K562 (cell line): ENCODE results near the gene DST. TPM values are rescaled to one million over a fixed set of nuclear protein-coding genes. Genes with fewer than 3 reads are reported as not detected.

ENCODE experiments used
- ATAC-seq: fragments of 200-7000 bp; cut with Tn5 transposase; 3 replicates; pipeline ENCODE4 v1.9.1; 2020; ENCODE audit warnings: moderate library complexity
- BruUV-seq: library from RNA; stranded (reverse); fragments of 400-500 nt; replicated peaks from 2 replicates; lab custom pipeline; 2021; lab: Mats Ljungman, UMichigan
- CTCF ChIA-PET: fragments of 300-600 bp; formaldehyde crosslinking; extraction: SDS; loops from one replicate; lab custom pipeline; 2021; ENCODE audit warnings: low intra/inter-chr PET ratio; lab: Yijun Ruan, JAX
- POLR2A ChIA-PET: fragments of 300-600, 350-650 bp; sonication (Branson Sonifier 250); formaldehyde crosslinking; extraction: SDS; loops from one replicate; lab custom pipeline; 2021; ENCODE audit warnings: antibody characterized with exemption, inconsistent platforms; lab: Yijun Ruan, JAX
- DNase-seq, 4 experiments: peaks; one replicate each; pipeline versions ENCODE4 v3.0.0 to v3.0.0-alpha.2; 2011 to 2018; ENCODE audit warnings: low spot score in 3 of 4, mixed read lengths in 3 of 4; ENCODE audit errors: extremely low read depth in 1 of 4
- FAIRE-seq: peaks from 2 replicates; lab custom pipeline; 2011; peaks lifted over from hg19 to GRCh38; lab: Jason Lieb, UNC
- H2AFZ ChIP-seq: 2 replicates; pipeline ENCODE4 v1.6.0; 2011; ENCODE audit warnings: low read depth, low read length, control low read depth, inconsistent platforms
- H3K27ac ChIP-seq: fragments of 200-600 bp; 3 replicates; pipeline ENCODE4 v1.8.0; 2011; ENCODE audit warnings: low read depth, mild to moderate bottlenecking, control low read depth, inconsistent platforms, low read length, moderate library complexity, mixed read lengths; ENCODE audit errors: extremely low read depth
- H3K27me3 ChIP-seq, 2 experiments: fragments of 300-600 bp in 1 of 2; 2 replicates in 1 of 2; 3 replicates in 1 of 2; pipeline versions ENCODE4 v1.6.0 to v1.8.0; 2011; ENCODE audit warnings: inconsistent platforms in 2 of 2, low read length in 2 of 2, mild to moderate bottlenecking in 1 of 2, mixed read lengths in 1 of 2, moderate library complexity in 1 of 2; ENCODE audit not compliant: control insufficient read depth in 2 of 2, insufficient read depth in 2 of 2
- H3K36me3 ChIP-seq: fragments of 300-600 bp; 3 replicates; pipeline ENCODE4 v1.8.0; 2011; ENCODE audit warnings: mild to moderate bottlenecking, low read length, inconsistent platforms; ENCODE audit not compliant: control insufficient read depth, insufficient read depth
- H3K4me1 ChIP-seq, 2 experiments: fragments of 200-600 bp in 1 of 2; replicated peaks in 1 of 2; 2 replicates in 1 of 2; 3 replicates in 1 of 2; pipeline versions ENCODE4 v1.5.1 to v1.8.0; 2011; ENCODE audit warnings: inconsistent platforms in 2 of 2, low read length in 2 of 2, mild to moderate bottlenecking in 1 of 2, mixed read lengths in 1 of 2, moderate library complexity in 1 of 2; ENCODE audit not compliant: control insufficient read depth in 2 of 2, insufficient read depth in 2 of 2
- H3K4me2 ChIP-seq: 2 replicates; pipeline ENCODE4 v1.6.1; 2011; ENCODE audit warnings: low read length, control low read depth, inconsistent platforms, mixed read lengths; ENCODE audit not compliant: insufficient read depth
- H3K4me3 ChIP-seq: fragments of 200-600 bp; sonication (generic), shearing (Covaris generic); 2 replicates; pipeline ENCODE4 v1.5.1; 2016; ENCODE audit warnings: control low read depth, inconsistent platforms
- H3K79me2 ChIP-seq: fragments of 200-600 bp; 3 replicates; pipeline ENCODE4 v1.8.0; 2011; ENCODE audit warnings: low read length, inconsistent platforms; ENCODE audit not compliant: control insufficient read depth, insufficient read depth
- H3K9ac ChIP-seq, 2 experiments: 2 replicates each; pipeline versions ENCODE4 v1.6.0 to v1.6.1; 2011; ENCODE audit warnings: low read depth in 2 of 2, low read length in 2 of 2, control low read depth in 1 of 2, inconsistent platforms in 1 of 2, mild to moderate bottlenecking in 1 of 2, mixed read lengths in 1 of 2; ENCODE audit not compliant: insufficient read depth in 1 of 2
- H3K9me1 ChIP-seq: one replicate; pipeline ENCODE4 v1.6.0; 2011; ENCODE audit warnings: inconsistent platforms, mild to moderate bottlenecking, low read length, moderate library complexity; ENCODE audit not compliant: control insufficient read depth, insufficient read depth
- H3K9me3 ChIP-seq: replicated peaks from 2 replicates; pipeline ENCODE4 v1.5.1; 2011; ENCODE audit warnings: low read depth, low read length, inconsistent platforms; ENCODE audit not compliant: control insufficient read depth, insufficient read depth
- H4K20me1 ChIP-seq: replicated peaks from 2 replicates; pipeline ENCODE4 v1.6.1; 2011; ENCODE audit warnings: low read length, inconsistent platforms, mixed read lengths; ENCODE audit not compliant: control insufficient read depth, insufficient read depth
- BCOR ChIP-seq: fragments of 450-650 bp; IDR thresholded peaks from 2 replicates; pipeline ENCODE4 v1.6.1; 2016
- EHMT2 ChIP-seq: fragments of 450-650 bp; IDR thresholded peaks from 2 replicates; pipeline ENCODE4 v1.6.1; 2018; ENCODE audit warnings: antibody characterized with exemption
- FOXA3 ChIP-seq, 2 experiments: fragments of 450-650 bp in 1 of 2; sonication (generic) in 1 of 2; formaldehyde crosslinking; IDR thresholded peaks in 1 of 2; conservative IDR thresholded peaks in 1 of 2; 2 replicates each; pipeline versions ENCODE4 v1.4.0 to v1.8.0; 2020 to 2022; ENCODE audit warnings: mild to moderate bottlenecking in 2 of 2, missing genetic modification reagents in 1 of 2
- FOXJ2 ChIP-seq: fragments of 200-800 bp; sonication (Bioruptor generic); IDR thresholded peaks from 2 replicates; pipeline ENCODE4 v1.6.1; 2016; ENCODE audit warnings: missing genetic modification characterization, missing compliant biosample characterization
- FOXK1 ChIP-seq: sonication (generic); formaldehyde crosslinking; IDR thresholded peaks from 2 replicates; pipeline ENCODE4 v1.8.0; 2022; ENCODE audit warnings: missing genetic modification reagents, mild to moderate bottlenecking, borderline replicate concordance
- NR2F6 ChIP-seq: fragments of 450-650 bp; formaldehyde crosslinking; IDR thresholded peaks from 2 replicates; pipeline ENCODE4 v1.4.0; 2020; ENCODE audit warnings: mild to moderate bottlenecking
- PTRF ChIP-seq: fragments of 450-650 bp; IDR thresholded peaks from 2 replicates; pipeline ENCODE4 v1.6.1; 2016; ENCODE audit warnings: mild to moderate bottlenecking, missing genetic modification characterization, missing compliant biosample characterization
- RFX7 ChIP-seq: fragments of 250-450 bp; sonication (Bioruptor Pico); IDR thresholded peaks from 2 replicates; pipeline ENCODE4 v1.5.1; 2021; ENCODE audit warnings: mild to moderate bottlenecking
- SMARCE1 ChIP-seq: fragments of 450-650 bp; IDR thresholded peaks from 2 replicates; pipeline ENCODE4 v1.7.1; 2016; ENCODE audit warnings: mild to moderate bottlenecking
- SP2 ChIP-seq: IDR thresholded peaks from 2 replicates; pipeline ENCODE4 v1.6.1; 2011; ENCODE audit warnings: mild to moderate bottlenecking, low read depth, low read length, moderate library complexity; ENCODE audit not compliant: poor library complexity, severe bottlenecking; ENCODE audit errors: extremely low read depth
- ZNF408 ChIP-seq: fragments of 250-450 bp; sonication (Bioruptor Pico); IDR thresholded peaks from 2 replicates; pipeline ENCODE4 v1.4.0; 2020; ENCODE audit warnings: low read depth, mild to moderate bottlenecking, moderate library complexity
- ZNF57 ChIP-seq: fragments of 450-650 bp; formaldehyde crosslinking; IDR thresholded peaks from 2 replicates; pipeline ENCODE4 v1.4.0; 2020; ENCODE audit warnings: mild to moderate bottlenecking, moderate library complexity
- ZSCAN32 ChIP-seq: fragments of 450-650 bp; formaldehyde crosslinking; IDR thresholded peaks from 2 replicates; pipeline ENCODE4 v1.4.0; 2020; ENCODE audit warnings: mild to moderate bottlenecking, moderate library complexity
- WGBS: fragments of 100-300 bp; shearing (Covaris generic); methylation state at CpG from one replicate; pipeline ENCODE4 v1.1.6; 2016; ENCODE audit warnings: low coverage, mixed read lengths; ENCODE audit not compliant: insufficient coverage; ENCODE audit errors: missing lambda C conversion rate; 5-methylcytosine and 5-hydroxymethylcytosine counted together
- in situ Hi-C: fragments of 300-500 bp; cut with MboI; formaldehyde crosslinking; loops from 4 replicates; pipeline ENCODE4 v1.15.0; 2018; ENCODE audit warnings: inconsistent platforms, mixed read lengths
- intact Hi-C: fragments of 100-400 bp; cut with micrococcal nuclease; formaldehyde crosslinking; loops from 2 replicates; pipeline ENCODE4 v1.14.2; 2022
- polyA plus RNA-seq, 8 experiments: library from polyadenylated mRNA; depleted of rRNA in 4 of 8; stranded (reverse) in 5 of 8; unstranded in 3 of 8; fragments of >200 nt; fragmentation: Nextera tagmentation in 2 of 8; fragmentation: Illumina TruSeq in 1 of 8; extraction: Ambion mirVana in 2 of 8; extraction: Trizol in 1 of 8; gene quantifications; 2 replicates each; pipeline versions ENCODE4 v1.2.1 to v1.2.3, GENCODE V29; 2011 to 2014; ENCODE audit warnings: inconsistent platforms in 1 of 8, missing spikeins in 1 of 8
- total RNA-seq, 7 experiments: library from RNA; depleted of rRNA in 6 of 7; stranded (reverse); fragments of >200 nt in 6 of 7; fragmentation: Illumina TruSeq in 2 of 7; extraction: Trizol in 2 of 7; gene quantifications; 2 replicates each; pipeline versions ENCODE4 v1.2.1 to v1.2.3, GENCODE V29; 2011 to 2021; ENCODE audit warnings: low replicate concordance in 1 of 7
- TF ChIP-seq, protein P1 (sequence below): sonication (generic); formaldehyde crosslinking; IDR thresholded peaks from 2 replicates; pipeline ENCODE4 v1.9.0; 2022; ENCODE audit warnings: mild to moderate bottlenecking, missing genetic modification reagents
- TF ChIP-seq, protein P2 (sequence below): fragments of 250-450 bp; sonication (Bioruptor Pico); IDR thresholded peaks from 2 replicates; pipeline ENCODE4 v1.6.1; 2021; ENCODE audit warnings: mild to moderate bottlenecking
- TF ChIP-seq, protein P3 (sequence below): fragments of 250-450 bp; sonication (Bioruptor Pico); IDR thresholded peaks from 2 replicates; pipeline ENCODE4 v1.4.0; 2020
- TF ChIP-seq, protein P4 (sequence below): fragments of 250-450 bp; sonication (Bioruptor Pico); IDR thresholded peaks from 2 replicates; pipeline ENCODE4 v1.5.1; 2021; ENCODE audit warnings: mild to moderate bottlenecking
- TF ChIP-seq, protein P5 (sequence below): fragments of 450-650 bp; IDR thresholded peaks from 2 replicates; pipeline ENCODE4 v1.6.1; 2018; ENCODE audit not compliant: partially characterized antibody

DST gene
- total and polyA plus RNA-seq, 9 of the 15 experiments (the other 6 are each of a cell fraction or from before 2014, with no cell fraction given), result 5.2 to 21.9 (median 13.3) TPM

DNA sequence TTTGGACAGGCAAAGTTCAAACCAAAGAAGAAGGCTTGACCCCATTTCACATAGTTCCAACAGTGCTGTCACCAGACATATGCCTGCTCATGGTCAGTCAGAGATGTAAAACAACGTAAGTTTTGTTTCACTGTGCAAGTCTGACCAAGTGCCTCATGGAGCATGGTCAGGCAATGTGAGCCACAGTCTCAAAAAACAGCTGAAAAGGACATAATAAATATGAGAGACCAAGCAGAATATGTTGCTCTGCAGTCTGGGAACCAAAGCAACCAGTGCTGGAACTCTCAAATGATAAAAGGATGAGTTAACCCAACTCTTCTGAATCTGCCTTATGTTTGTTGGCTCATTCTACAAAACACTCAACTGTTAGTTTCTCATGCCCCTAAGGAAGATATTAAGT is 39.9 kb upstream of the DST start:
- Histone ChIP-seq H4K20me1 (no peaks in the 10 kb centered on the region), H3K4me3 (no peak overlapping the region), H3K27ac (no peak overlapping the region), H3K79me2 (no peaks in the 10 kb centered on the region), H3K36me3 (no peaks in the 10 kb centered on the region), H3K4me2 (no peak overlapping the region), H2AFZ (no peak overlapping the region), H3K27me3 (no peaks in the 10 kb centered on the region), H3K4me1 (no peaks in the 10 kb centered on the region), H3K9me3 (no peaks in the 10 kb centered on the region), H3K9me1 (no peaks in the 10 kb centered on the region), H3K9ac (no peak overlapping the region)
- no TSS peak for BruUV-seq
- DNase-seq (no peak), ATAC-seq (no peak), FAIRE-seq (no peak)
- in situ Hi-C loops (no loop called here), intact Hi-C loops (no loop called here)
- ChIA-PET POLR2A (no interaction called here), CTCF (no interaction called here)
- WGBS, result 0% methylated on average over 1 of the region's 1 CpG
- TF ChIP-seq BCOR (no peak), ZNF57 (CRISPR knock-in tag) (no peak), FOXJ2 (tag) (no peak), RFX7 (CRISPR knock-in tag) (no peak), EHMT2 (no peak), ZNF408 (no peak), FOXK1 (CRISPR knock-in tag) (no peak), SMARCE1 (no peak), NR2F6 (no peak), ZSCAN32 (CRISPR knock-in tag) (no peak), PTRF (no peak), FOXA3 (CRISPR knock-in tag; conservative IDR thresholded peaks at IDR 0.05 in 1 of 2, IDR thresholded peaks at IDR 0.05 in 1 of 2) (no peak), SP2 (no peak)
- TF ChIP-seq, protein P1, sequence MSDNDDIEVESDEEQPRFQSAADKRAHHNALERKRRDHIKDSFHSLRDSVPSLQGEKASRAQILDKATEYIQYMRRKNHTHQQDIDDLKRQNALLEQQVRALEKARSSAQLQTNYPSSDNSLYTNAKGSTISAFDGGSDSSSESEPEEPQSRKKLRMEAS (CRISPR knock-in tag), result no peak
- TF ChIP-seq, protein P2, sequence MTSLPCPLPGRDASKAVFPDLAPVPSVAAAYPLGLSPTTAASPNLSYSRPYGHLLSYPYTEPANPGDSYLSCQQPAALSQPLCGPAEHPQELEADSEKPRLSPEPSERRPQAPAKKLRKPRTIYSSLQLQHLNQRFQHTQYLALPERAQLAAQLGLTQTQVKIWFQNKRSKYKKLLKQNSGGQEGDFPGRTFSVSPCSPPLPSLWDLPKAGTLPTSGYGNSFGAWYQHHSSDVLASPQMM (CRISPR knock-in tag), result no peak
- TF ChIP-seq, protein P3, sequence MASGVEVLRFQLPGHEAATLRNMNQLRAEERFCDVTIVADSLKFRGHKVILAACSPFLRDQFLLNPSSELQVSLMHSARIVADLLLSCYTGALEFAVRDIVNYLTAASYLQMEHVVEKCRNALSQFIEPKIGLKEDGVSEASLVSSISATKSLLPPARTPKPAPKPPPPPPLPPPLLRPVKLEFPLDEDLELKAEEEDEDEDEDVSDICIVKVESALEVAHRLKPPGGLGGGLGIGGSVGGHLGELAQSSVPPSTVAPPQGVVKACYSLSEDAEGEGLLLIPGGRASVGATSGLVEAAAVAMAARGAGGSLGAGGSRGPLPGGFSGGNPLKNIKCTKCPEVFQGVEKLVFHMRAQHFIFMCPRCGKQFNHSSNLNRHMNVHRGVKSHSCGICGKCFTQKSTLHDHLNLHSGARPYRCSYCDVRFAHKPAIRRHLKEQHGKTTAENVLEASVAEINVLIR (CRISPR knock-in tag), result no peak
- TF ChIP-seq, protein P4, sequence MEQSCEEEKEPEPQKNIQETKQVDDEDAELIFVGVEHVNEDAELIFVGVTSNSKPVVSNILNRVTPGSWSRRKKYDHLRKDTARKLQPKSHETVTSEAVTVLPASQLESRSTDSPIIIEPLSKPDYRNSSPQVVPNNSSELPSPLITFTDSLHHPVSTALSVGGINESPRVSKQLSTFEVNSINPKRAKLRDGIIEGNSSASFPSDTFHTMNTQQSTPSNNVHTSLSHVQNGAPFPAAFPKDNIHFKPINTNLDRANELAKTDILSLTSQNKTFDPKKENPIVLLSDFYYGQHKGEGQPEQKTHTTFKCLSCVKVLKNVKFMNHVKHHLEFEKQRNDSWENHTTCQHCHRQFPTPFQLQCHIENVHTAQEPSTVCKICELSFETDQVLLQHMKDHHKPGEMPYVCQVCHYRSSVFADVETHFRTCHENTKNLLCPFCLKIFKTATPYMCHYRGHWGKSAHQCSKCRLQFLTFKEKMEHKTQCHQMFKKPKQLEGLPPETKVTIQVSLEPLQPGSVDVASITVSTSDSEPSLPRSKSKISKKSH (CRISPR knock-in tag), result no peak
- TF ChIP-seq, protein P5, sequence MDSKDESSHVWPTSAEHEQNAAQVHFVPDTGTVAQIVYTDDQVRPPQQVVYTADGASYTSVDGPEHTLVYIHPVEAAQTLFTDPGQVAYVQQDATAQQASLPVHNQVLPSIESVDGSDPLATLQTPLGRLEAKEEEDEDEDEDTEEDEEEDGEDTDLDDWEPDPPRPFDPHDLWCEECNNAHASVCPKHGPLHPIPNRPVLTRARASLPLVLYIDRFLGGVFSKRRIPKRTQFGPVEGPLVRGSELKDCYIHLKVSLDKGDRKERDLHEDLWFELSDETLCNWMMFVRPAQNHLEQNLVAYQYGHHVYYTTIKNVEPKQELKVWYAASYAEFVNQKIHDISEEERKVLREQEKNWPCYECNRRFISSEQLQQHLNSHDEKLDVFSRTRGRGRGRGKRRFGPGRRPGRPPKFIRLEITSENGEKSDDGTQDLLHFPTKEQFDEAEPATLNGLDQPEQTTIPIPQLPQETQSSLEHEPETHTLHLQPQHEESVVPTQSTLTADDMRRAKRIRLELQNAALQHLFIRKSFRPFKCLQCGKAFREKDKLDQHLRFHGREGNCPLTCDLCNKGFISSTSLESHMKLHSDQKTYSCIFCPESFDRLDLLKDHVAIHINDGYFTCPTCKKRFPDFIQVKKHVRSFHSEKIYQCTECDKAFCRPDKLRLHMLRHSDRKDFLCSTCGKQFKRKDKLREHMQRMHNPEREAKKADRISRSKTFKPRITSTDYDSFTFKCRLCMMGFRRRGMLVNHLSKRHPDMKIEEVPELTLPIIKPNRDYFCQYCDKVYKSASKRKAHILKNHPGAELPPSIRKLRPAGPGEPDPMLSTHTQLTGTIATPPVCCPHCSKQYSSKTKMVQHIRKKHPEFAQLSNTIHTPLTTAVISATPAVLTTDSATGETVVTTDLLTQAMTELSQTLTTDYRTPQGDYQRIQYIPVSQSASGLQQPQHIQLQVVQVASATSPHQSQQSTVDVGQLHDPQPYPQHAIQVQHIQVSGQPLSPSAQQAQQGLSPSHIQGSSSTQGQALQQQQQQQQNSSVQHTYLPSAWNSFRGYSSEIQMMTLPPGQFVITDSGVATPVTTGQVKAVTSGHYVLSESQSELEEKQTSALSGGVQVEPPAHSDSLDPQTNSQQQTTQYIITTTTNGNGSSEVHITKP, result no peak
